ENCODE measurements around the gene SPEG. TPM values are rescaled to one million over a fixed set of nuclear protein-coding genes. Genes with fewer than 3 reads are reported as not detected.

SPEG gene
- total RNA-seq, 1 experiment from 2014 or later: 56.6 TPM

- ATAC-seq (no peak), DNase-seq (ENCODE audit: low read depth, low spot score) (no peak)
- no TSS peak for BruUV-seq (replicated peaks)
- intact Hi-C loops (cut with micrococcal nuclease): loop anchor here (2.0 kb wide), 1 partner anchor 190 kb away; no protein-coding TSS in a partner anchor
- Histone ChIP-seq H2AFZ (ENCODE audit: low read depth, low read length, poor library complexity, severe bottlenecking) (no peak overlapping the region), H3K9me2 (ENCODE audit: insufficient read depth) (no peaks in the 10 kb centered on the region), H3K4me3 (replicated peaks in 1 of 2; ENCODE audit: low read depth in 1 of 2, low read length in 2 of 2) (peak overlapping the region; percentile 75 to 91), H3K4me1 (ENCODE audit: control insufficient read depth in 1 of 2, insufficient read depth in 2 of 2, low read length in 2 of 2) (peaks cover 24 to 54% of the 10 kb centered on the region in 2 experiments), H3K27ac (ENCODE audit: low read depth, low read length) (peak overlapping the region; percentile 98), H4K20me1 (ENCODE audit: insufficient read depth) (no peaks in the 10 kb centered on the region), H3K79me2 (ENCODE audit: insufficient read depth, low read length) (peaks cover 14% of the 10 kb centered on the region), H3K4me2 (ENCODE audit: low read length) (peak overlapping the region; percentile 99), H3K9ac (ENCODE audit: low read length) (peak overlapping the region; percentile 80), H3K9me3 (ENCODE audit: control insufficient read depth in 1 of 2, insufficient read depth in 1 of 2, low read depth in 1 of 2, low read length in 2 of 2) (no peaks in the 10 kb centered on the region), H3K27me3 (ENCODE audit: insufficient read depth, low read length) (no peaks in the 10 kb centered on the region), H3K36me3 (ENCODE audit: control insufficient read depth in 1 of 2, insufficient read depth in 2 of 2, low read length in 2 of 2) (0 out of 4 replicates have a peak, but pooled peaks cover 2 to 6% of the 10 kb centered on the region in 2 experiments)
- no peak for TF ChIP-seq TCF7L2 (IDR thresholded peaks at IDR 0.05; ENCODE audit: borderline replicate concordance, extremely low read depth, insufficient read depth, insufficient read length)
- no peak for TF ChIP-seq CTCF (IDR thresholded peaks at IDR 0.05 in 2 of 3, conservative IDR thresholded peaks at IDR 0.05 in 1 of 3; ENCODE audit: borderline replicate concordance in 1 of 3, insufficient read depth in 1 of 3, low read depth in 2 of 3, low read length in 2 of 3)
- ChIA-PET CTCF (interaction anchor here (0.6 to 5.2 kb wide), 20 partner anchors 9 to 496 kb away, joined by 3 to 56 read pairs (median 6); no protein-coding TSS in a partner anchor), RAD21 (ENCODE audit: low non-redundant PET in 1 of 2, low total read pairs in 2 of 2, uncharacterized antibody in 2 of 2, unreplicated experiment in 2 of 2) (interaction anchor here (0.6 to 1.0 kb wide), 4 partner anchors 23 to 94 kb away, joined by 3 to 7 read pairs (median 4); no protein-coding TSS in a partner anchor), POLR2A (interaction anchor here (0.6 to 2.8 kb wide), 13 partner anchors 9 to 190 kb away, joined by 3 to 18 read pairs (median 7); partner anchors contain the start of genes ASIC4 and DNPEP)
Measured at GRCh38 chr2:219499058-219499307, 64.3 kb downstream of the SPEG start.

- Histone ChIP-seq H3K79me2 (ENCODE audit: insufficient read depth, low read length) (peaks cover 14% of the 10 kb centered on the region), H3K27me3 (ENCODE audit: insufficient read depth, low read length) (no peaks in the 10 kb centered on the region), H3K9ac (ENCODE audit: low read length) (peak overlapping the region; percentile 80), H2AFZ (ENCODE audit: low read depth, low read length, poor library complexity, severe bottlenecking) (no peak overlapping the region), H3K9me2 (ENCODE audit: insufficient read depth) (no peaks in the 10 kb centered on the region), H4K20me1 (ENCODE audit: insufficient read depth) (no peaks in the 10 kb centered on the region), H3K4me2 (ENCODE audit: low read length) (peak overlapping the region; percentile 99), H3K27ac (ENCODE audit: low read depth, low read length) (peak overlapping the region; percentile 98; the same call in 1 of the 2 replicates), H3K4me1 (ENCODE audit: control insufficient read depth in 1 of 2, insufficient read depth in 2 of 2, low read length in 2 of 2) (peaks cover 24 to 54% of the 10 kb centered on the region in 2 experiments), H3K9me3 (ENCODE audit: control insufficient read depth in 1 of 2, insufficient read depth in 1 of 2, low read depth in 1 of 2, low read length in 2 of 2) (no peaks in the 10 kb centered on the region), H3K4me3 (replicated peaks in 1 of 2; ENCODE audit: low read depth in 1 of 2, low read length in 2 of 2) (peak overlapping the region; percentile 75 to 91), H3K36me3 (ENCODE audit: control insufficient read depth in 1 of 2, insufficient read depth in 2 of 2, low read length in 2 of 2) (peaks cover 4 to 6% of the 10 kb centered on the region in 2 experiments; a peak in 1 of 4 replicates)
- POLR2A ChIA-PET: interaction anchor here (1.0 to 2.8 kb wide), 4 partner anchors 10 to 190 kb away, joined by 3 to 18 read pairs (median 5); no protein-coding TSS in a partner anchor
- no TSS peak for BruUV-seq (replicated peaks)
- intact Hi-C loops (cut with micrococcal nuclease): loop anchor here (2.0 kb wide), 1 partner anchor 189 kb away; no protein-coding TSS in a partner anchor
- RAD21 ChIA-PET (ENCODE audit: low non-redundant PET in 1 of 2, low total read pairs in 2 of 2, uncharacterized antibody in 2 of 2, unreplicated experiment in 2 of 2): interaction anchor here in 1 of 2 experiments (0.7 kb wide), 1 partner anchor 21 kb away, joined by 3 read pairs; no protein-coding TSS in a partner anchor
- no peak for TF ChIP-seq ZNF274 (IDR thresholded peaks at IDR 0.05; ENCODE audit: low read depth, low read length)
- TF ChIP-seq RAD21 (IDR thresholded peaks at IDR 0.05; ENCODE audit: low read depth): no peak
- no peak for TF ChIP-seq EZH2 (IDR thresholded peaks at IDR 0.05)
- no peak for TF ChIP-seq ZBTB33 (IDR thresholded peaks at IDR 0.05; ENCODE audit: extremely low read depth, insufficient replicate concordance, low read length)
- no peak for TF ChIP-seq MAX (IDR thresholded peaks at IDR 0.05)
- no peak for TF ChIP-seq SP1 (IDR thresholded peaks at IDR 0.05; ENCODE audit: low read depth)
- no peak for TF ChIP-seq SRF (IDR thresholded peaks at IDR 0.05; ENCODE audit: low read depth)
- TF ChIP-seq EGR1 (IDR thresholded peaks at IDR 0.05; ENCODE audit: low read depth): no peak
- no peak for TF ChIP-seq TCF7L2 (IDR thresholded peaks at IDR 0.05; ENCODE audit: borderline replicate concordance, extremely low read depth, insufficient read depth, insufficient read length)
- no peak for TF ChIP-seq ZFX (IDR thresholded peaks at IDR 0.05)
- no peak for TF ChIP-seq CBX3 (IDR thresholded peaks at IDR 0.05; ENCODE audit: low read depth)
- no peak for TF ChIP-seq ATF3 (IDR thresholded peaks at IDR 0.05)
- no peak for ATAC-seq
- CTCF ChIA-PET: interaction anchor here (1.0 to 5.2 kb wide), 8 partner anchors 9 to 69 kb away, joined by 3 to 56 read pairs (median 5); no protein-coding TSS in a partner anchor
- no peak for DNase-seq (ENCODE audit: low read depth, low spot score)
Measured at GRCh38 chr2:219499555-219499954, 64.9 kb downstream of the SPEG start.
